Vagina (tissue), 2 donors: ENCODE results near the gene P3H2. TPM values are rescaled to one million over a fixed set of nuclear protein-coding genes. Genes with fewer than 3 reads are reported as not detected.

ENCODE experiments used
- DNase-seq, 2 donors: peaks; one replicate each; pipeline ENCODE4 v3.0.0-alpha.2; 2017; ENCODE audit errors: extremely low spot score in 2 of 2
- H3K27ac ChIP-seq: fragments of 200-600 bp; sonication (generic); one replicate; pipeline ENCODE4 v1.5.1; 2019
- H3K27me3 ChIP-seq: fragments of 200-600 bp; sonication (generic); one replicate; pipeline ENCODE4 v1.5.1; 2019
- H3K36me3 ChIP-seq, 2 donors: fragments of 200-600 bp; sonication (generic); one replicate each; pipeline ENCODE4 v1.5.1; 2017 to 2019
- H3K4me1 ChIP-seq: fragments of 200-600 bp; sonication (generic); one replicate; pipeline ENCODE4 v1.5.1; 2019
- H3K4me3 ChIP-seq, 2 donors: fragments of 200-600 bp; sonication (generic); 1 replicate in 1 of 2; 2 replicates in 1 of 2; pipeline ENCODE4 v1.5.1; 2016 to 2019
- H3K9me3 ChIP-seq: fragments of 200-600 bp; sonication (generic); one replicate; pipeline ENCODE4 v1.5.1; 2019
- POLR2A ChIP-seq, 2 donors: fragments of 450-650 bp; IDR thresholded peaks; one replicate each; pipeline ENCODE4 v1.6.1; 2017; ENCODE audit warnings: antibody characterized with exemption in 2 of 2, mild to moderate bottlenecking in 2 of 2, moderate library complexity in 2 of 2
- POLR2AphosphoS5 ChIP-seq, 2 donors: sonication (generic); formaldehyde crosslinking; IDR thresholded peaks; one replicate each; pipeline ENCODE4 v1.9.0; 2017; ENCODE audit warnings: antibody characterized with exemption in 2 of 2, mild to moderate bottlenecking in 2 of 2, low read depth in 1 of 2; ENCODE audit not compliant: insufficient read depth in 1 of 2
- intact Hi-C: fragments of 100-400 bp; cut with DNase I; formaldehyde crosslinking; loops from one replicate; pipeline ENCODE4 v1.15.1; 2023
- total RNA-seq: library from RNA; depleted of rRNA; stranded (reverse); fragments of >200 nt; gene quantifications from one replicate; pipeline ENCODE4 v1.2.3, GENCODE V29; 2016
- TF ChIP-seq, protein P1 (sequence below), 3 experiments: fragments of 450-650 bp in 2 of 3; fragments of 200-600 bp in 1 of 3; sonication (generic) in 1 of 3; IDR thresholded peaks; one replicate each; pipeline ENCODE4 v1.5.1; 2017 to 2019; ENCODE audit warnings: antibody characterized with exemption in 3 of 3, mild to moderate bottlenecking in 2 of 3, moderate library complexity in 2 of 3

The P3H2 gene
- total RNA-seq, 1 donor from 2014 or later = 41.7 TPM

DNA sequence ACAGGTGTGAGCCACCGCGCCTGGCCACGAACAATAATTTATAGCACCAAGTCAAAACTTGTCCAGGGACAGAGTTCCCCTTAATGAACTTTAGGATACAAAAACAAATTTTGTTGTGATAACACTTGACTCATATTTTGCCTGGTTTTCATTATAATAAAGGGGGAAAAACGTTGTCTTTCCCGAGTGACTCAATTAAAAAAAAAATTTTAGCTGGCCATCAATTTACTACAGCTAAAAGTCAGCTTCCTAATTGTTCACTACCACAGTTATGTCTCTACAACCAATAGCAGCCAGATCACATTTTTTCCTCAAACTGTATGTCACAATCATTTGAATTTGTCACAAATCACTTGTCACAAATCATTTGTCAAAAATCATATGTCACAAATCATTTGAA lies 116.0 kb downstream of the P3H2 start:
- TF ChIP-seq, protein P1, sequence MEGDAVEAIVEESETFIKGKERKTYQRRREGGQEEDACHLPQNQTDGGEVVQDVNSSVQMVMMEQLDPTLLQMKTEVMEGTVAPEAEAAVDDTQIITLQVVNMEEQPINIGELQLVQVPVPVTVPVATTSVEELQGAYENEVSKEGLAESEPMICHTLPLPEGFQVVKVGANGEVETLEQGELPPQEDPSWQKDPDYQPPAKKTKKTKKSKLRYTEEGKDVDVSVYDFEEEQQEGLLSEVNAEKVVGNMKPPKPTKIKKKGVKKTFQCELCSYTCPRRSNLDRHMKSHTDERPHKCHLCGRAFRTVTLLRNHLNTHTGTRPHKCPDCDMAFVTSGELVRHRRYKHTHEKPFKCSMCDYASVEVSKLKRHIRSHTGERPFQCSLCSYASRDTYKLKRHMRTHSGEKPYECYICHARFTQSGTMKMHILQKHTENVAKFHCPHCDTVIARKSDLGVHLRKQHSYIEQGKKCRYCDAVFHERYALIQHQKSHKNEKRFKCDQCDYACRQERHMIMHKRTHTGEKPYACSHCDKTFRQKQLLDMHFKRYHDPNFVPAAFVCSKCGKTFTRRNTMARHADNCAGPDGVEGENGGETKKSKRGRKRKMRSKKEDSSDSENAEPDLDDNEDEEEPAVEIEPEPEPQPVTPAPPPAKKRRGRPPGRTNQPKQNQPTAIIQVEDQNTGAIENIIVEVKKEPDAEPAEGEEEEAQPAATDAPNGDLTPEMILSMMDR (IDR thresholded peaks at IDR 0.05) = no peak
- TF ChIP-seq POLR2A (IDR thresholded peaks at IDR 0.05) (no peak), POLR2AphosphoS5 (IDR thresholded peaks at IDR 0.05; ENCODE audit: insufficient read depth in 1 of 2, low read depth in 1 of 2) (no peak)
- no peaks in the 10 kb centered on the region for H3K9me3 ChIP-seq
- no peaks in the 10 kb centered on the region for H3K4me1 ChIP-seq
- no peak for DNase-seq
- H3K4me3 ChIP-seq = no peak overlapping the region
- H3K36me3 ChIP-seq = no peaks in the 10 kb centered on the region
- H3K27ac ChIP-seq = no peak overlapping the region
- H3K27me3 ChIP-seq = no peaks in the 10 kb centered on the region
- intact Hi-C loops = no loop called here

DNA sequence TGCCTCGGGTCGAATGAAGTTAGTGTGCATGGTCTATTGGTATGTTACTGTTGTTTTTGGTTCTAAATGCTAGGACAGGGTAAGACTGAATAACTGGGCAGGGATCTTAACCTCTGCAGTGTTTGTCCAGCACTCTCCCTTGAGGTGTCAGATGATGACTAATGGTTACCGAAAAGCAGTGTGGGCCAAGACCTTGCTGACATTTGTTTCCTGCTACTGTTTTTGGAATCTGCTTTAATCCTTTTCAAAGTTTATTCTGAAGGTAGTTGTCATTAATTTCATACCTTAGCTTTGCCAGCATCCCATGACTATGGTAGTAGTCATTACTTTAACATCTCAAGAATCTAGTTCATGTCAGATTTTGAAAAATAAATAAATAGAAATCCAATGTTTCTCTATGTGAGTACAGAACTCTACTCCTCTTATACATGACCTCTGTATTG lies 117.0 kb downstream of the P3H2 start:
- H3K4me1 ChIP-seq = no peaks in the 10 kb centered on the region
- TF ChIP-seq, protein P1 (IDR thresholded peaks at IDR 0.05) = no peak
- TF ChIP-seq POLR2A (IDR thresholded peaks at IDR 0.05) (no peak), POLR2AphosphoS5 (IDR thresholded peaks at IDR 0.05; ENCODE audit: insufficient read depth in 1 of 2, low read depth in 1 of 2) (peak in 1 of 2 donors; percentile 42)
- no peaks in the 10 kb centered on the region for H3K36me3 ChIP-seq
- H3K4me3 ChIP-seq = no peak overlapping the region
- H3K9me3 ChIP-seq = no peaks in the 10 kb centered on the region
- no peak overlapping the region for H3K27ac ChIP-seq
- H3K27me3 ChIP-seq = no peaks in the 10 kb centered on the region
- intact Hi-C loops = no loop called here
- DNase-seq = no peak

DNA sequence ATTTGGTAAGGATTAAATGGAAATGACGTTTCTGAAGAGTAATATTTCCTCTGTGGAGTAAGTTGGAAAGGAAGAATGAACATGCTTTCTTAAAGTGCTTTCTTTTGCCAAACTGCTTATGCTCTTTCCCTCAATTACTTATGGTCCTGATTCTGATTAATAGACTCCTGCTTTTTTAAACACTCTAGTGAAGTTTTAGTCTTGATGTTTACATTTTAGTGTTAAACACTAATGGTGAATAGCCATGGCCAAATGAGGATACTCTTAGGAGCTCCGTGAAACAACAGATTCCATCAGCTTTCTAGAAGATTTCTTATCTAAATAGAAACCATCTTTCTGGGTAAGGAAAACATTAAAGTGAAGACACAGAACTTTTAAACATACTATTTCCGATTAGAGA lies 117.6 kb downstream of the P3H2 start:
- no peaks in the 10 kb centered on the region for H3K9me3 ChIP-seq
- no peak overlapping the region for H3K4me3 ChIP-seq
- DNase-seq = no peak
- H3K27ac ChIP-seq = no peak overlapping the region
- H3K27me3 ChIP-seq = no peaks in the 10 kb centered on the region
- TF ChIP-seq, protein P1 (IDR thresholded peaks at IDR 0.05) = no peak
- TF ChIP-seq POLR2AphosphoS5 (IDR thresholded peaks at IDR 0.05; ENCODE audit: insufficient read depth in 1 of 2, low read depth in 1 of 2) (no peak), POLR2A (IDR thresholded peaks at IDR 0.05) (no peak)
- no peaks in the 10 kb centered on the region for H3K4me1 ChIP-seq
- intact Hi-C loops = no loop called here
- H3K36me3 ChIP-seq = no peaks in the 10 kb centered on the region

DNA sequence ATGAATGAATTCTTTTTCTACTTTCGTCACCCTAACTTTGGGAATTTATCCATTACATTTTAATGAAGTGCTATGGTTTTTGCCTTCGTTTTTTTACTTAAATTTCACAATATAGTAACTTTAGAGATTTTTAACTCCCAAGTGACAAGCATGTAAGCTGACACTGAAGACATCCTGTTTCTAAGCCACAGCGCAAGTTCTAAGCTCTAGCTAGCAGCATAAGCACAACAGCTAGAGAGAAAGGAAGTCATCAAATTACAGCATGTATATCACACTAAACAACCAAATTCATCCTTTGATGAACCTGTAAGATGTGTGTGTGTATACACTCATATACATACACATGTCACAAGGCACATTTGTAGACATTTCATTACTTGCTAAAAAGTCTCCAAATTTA lies 119.3 kb downstream of the P3H2 start:
- H3K36me3 ChIP-seq = no peaks in the 10 kb centered on the region
- intact Hi-C loops = no loop called here
- no peak overlapping the region for H3K27ac ChIP-seq
- no peaks in the 10 kb centered on the region for H3K9me3 ChIP-seq
- no peaks in the 10 kb centered on the region for H3K27me3 ChIP-seq
- H3K4me3 ChIP-seq = no peak overlapping the region
- DNase-seq = no peak
- H3K4me1 ChIP-seq = no peaks in the 10 kb centered on the region
- TF ChIP-seq, protein P1 (IDR thresholded peaks at IDR 0.05) = no peak
- TF ChIP-seq POLR2A (IDR thresholded peaks at IDR 0.05) (no peak), POLR2AphosphoS5 (IDR thresholded peaks at IDR 0.05; ENCODE audit: insufficient read depth in 1 of 2, low read depth in 1 of 2) (no peak)

DNA sequence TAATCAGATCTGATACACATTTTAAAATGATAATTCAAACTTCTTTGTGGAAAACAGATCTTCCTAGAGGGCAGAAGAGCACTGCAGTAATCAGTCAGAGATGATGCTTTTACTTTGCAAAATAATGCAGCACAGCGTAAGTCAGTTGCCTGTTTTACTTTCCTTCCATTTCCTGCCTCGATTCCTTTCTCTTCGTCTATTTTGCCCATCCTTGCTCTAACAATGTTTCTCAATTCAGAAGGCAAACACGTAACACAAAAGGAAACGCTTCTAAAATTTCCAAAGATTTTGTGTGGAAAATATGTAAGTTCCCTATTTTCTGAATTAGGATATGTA lies 119.9 kb downstream of the P3H2 start:
- Histone ChIP-seq H3K36me3 (no peaks in the 10 kb centered on the region), H3K9me3 (no peaks in the 10 kb centered on the region), H3K4me1 (no peaks in the 10 kb centered on the region), H3K4me3 (no peak overlapping the region), H3K27me3 (no peaks in the 10 kb centered on the region), H3K27ac (no peak overlapping the region)
- intact Hi-C loops = no loop called here
- TF ChIP-seq POLR2A (IDR thresholded peaks at IDR 0.05) (no peak), POLR2AphosphoS5 (IDR thresholded peaks at IDR 0.05; ENCODE audit: insufficient read depth in 1 of 2, low read depth in 1 of 2) (no peak)
- TF ChIP-seq, protein P1 (IDR thresholded peaks at IDR 0.05) = no peak
- no peak for DNase-seq
